SK-N-SH (cell line): ENCODE results near the gene BCL2L11. TPM values are rescaled to one million over a fixed set of nuclear protein-coding genes. Genes with fewer than 3 reads are reported as not detected.

ENCODE experiments used
- CTCF ChIA-PET: fragments of 300-600, 350-600 bp; formaldehyde crosslinking; extraction: SDS; loops from one replicate; lab custom pipeline; 2021; lab: Yijun Ruan, JAX
- POLR2A ChIA-PET: fragments of 350-600 bp; sonication (Branson Sonifier 250); formaldehyde crosslinking; extraction: SDS; loops from one replicate; lab custom pipeline; 2020; ENCODE audit warnings: antibody characterized with exemption, inconsistent platforms; lab: Yijun Ruan, JAX
- DNase-seq: peaks from one replicate; pipeline ENCODE4 v3.0.0; 2012
- H2AFZ ChIP-seq: fragments of 200-600 bp; sonication (generic); 2 replicates; pipeline ENCODE4 v1.8.1; 2016; ENCODE audit warnings: antibody characterized with exemption, mild to moderate bottlenecking, low read depth
- H3F3A ChIP-seq: fragments of 200-600 bp; sonication (generic); replicated peaks from 2 replicates; pipeline ENCODE3; 2016; ENCODE audit warnings: antibody characterized with exemption, mild to moderate bottlenecking; ENCODE audit not compliant: insufficient read depth
- H3K27ac ChIP-seq, 2 experiments: fragments of 200-500 bp in 1 of 2; fragments of 200-600 bp in 1 of 2; sonication (Bioruptor generic) in 1 of 2; sonication (generic), shearing (Covaris generic) in 1 of 2; 2 replicates each; pipeline versions ENCODE4 v1.5.1 to v1.6.1; 2014 to 2016; ENCODE audit warnings: low read depth in 2 of 2, inconsistent platforms in 1 of 2, low read length in 1 of 2, mild to moderate bottlenecking in 1 of 2, mixed read lengths in 1 of 2
- H3K27me3 ChIP-seq: fragments of 200-600 bp; sonication (generic), shearing (Covaris generic); 2 replicates; pipeline ENCODE4 v1.6.1; 2016; ENCODE audit warnings: mixed run types; ENCODE audit not compliant: insufficient read depth
- H3K36me3 ChIP-seq, 2 experiments: fragments of 200-500 bp in 1 of 2; fragments of 200-600 bp in 1 of 2; sonication (Bioruptor generic) in 1 of 2; sonication (generic) in 1 of 2; replicated peaks in 1 of 2; 2 replicates each; pipeline versions ENCODE3 to v1.5.1; 2014 to 2016; ENCODE audit warnings: low read length in 1 of 2, mild to moderate bottlenecking in 1 of 2; ENCODE audit not compliant: insufficient read depth in 2 of 2, control insufficient read depth in 1 of 2
- H3K4me1 ChIP-seq, 2 experiments: fragments of 200-500 bp in 1 of 2; fragments of 200-600 bp in 1 of 2; sonication (Bioruptor generic) in 1 of 2; sonication (generic), shearing (Covaris generic) in 1 of 2; 2 replicates each; pipeline versions ENCODE4 v1.5.1 to v1.6.1; 2014 to 2016; ENCODE audit warnings: low read depth in 1 of 2, low read length in 1 of 2, mixed run types in 1 of 2; ENCODE audit not compliant: insufficient read depth in 2 of 2, control insufficient read depth in 1 of 2
- H3K4me2 ChIP-seq: fragments of 200-600 bp; sonication (generic), shearing (Covaris generic); 2 replicates; pipeline ENCODE4 v1.6.1; 2017; ENCODE audit warnings: mixed run types
- H3K4me3 ChIP-seq, 2 experiments: fragments of 200-500 bp in 1 of 2; fragments of 200-600 bp in 1 of 2; sonication (Bioruptor generic) in 1 of 2; sonication (generic), shearing (Covaris generic) in 1 of 2; 2 replicates each; pipeline versions ENCODE4 v1.5.1 to v1.8.1; 2014 to 2016; ENCODE audit warnings: low read depth in 2 of 2, inconsistent platforms in 1 of 2, low read length in 1 of 2, mild to moderate bottlenecking in 1 of 2, mixed read lengths in 1 of 2, moderate library complexity in 1 of 2
- H3K79me2 ChIP-seq: fragments of 200-600 bp; sonication (generic); 2 replicates; pipeline ENCODE4 v1.8.1; 2017; ENCODE audit warnings: mild to moderate bottlenecking; ENCODE audit not compliant: insufficient read depth
- H3K9ac ChIP-seq: fragments of 200-600 bp; sonication (generic); 2 replicates; pipeline ENCODE4 v1.6.1; 2017; ENCODE audit warnings: mixed run types
- H3K9me2 ChIP-seq: fragments of 200-600 bp; sonication (generic); 2 replicates; pipeline ENCODE4 v1.6.1; 2017; ENCODE audit warnings: mixed run types
- H3K9me3 ChIP-seq: fragments of 200-600 bp; sonication (generic); 2 replicates; pipeline ENCODE4 v1.6.1; 2017; ENCODE audit warnings: mixed run types, mild to moderate bottlenecking, moderate library complexity
- H4K20me1 ChIP-seq: fragments of 200-600 bp; sonication (generic); 2 replicates; pipeline ENCODE4 v1.6.1; 2017; ENCODE audit warnings: mild to moderate bottlenecking, mixed run types; ENCODE audit not compliant: insufficient read depth
- CTCF ChIP-seq: fragments of 200-600 bp; sonication (generic); IDR thresholded peaks from 2 replicates; pipeline ENCODE4 v1.6.1; 2017; ENCODE audit warnings: antibody characterized with exemption, mild to moderate bottlenecking, moderate library complexity
- FOXJ3 ChIP-seq: sonication (generic); formaldehyde crosslinking; IDR thresholded peaks from 2 replicates; pipeline ENCODE4 v1.5.1; 2020; ENCODE audit warnings: mild to moderate bottlenecking, missing genetic modification reagents
- JUND ChIP-seq: IDR thresholded peaks from 2 replicates; pipeline ENCODE4 v1.4.0; 2012
- MXI1 ChIP-seq: IDR thresholded peaks from 2 replicates; pipeline ENCODE4 v1.6.1; 2012; ENCODE audit warnings: mild to moderate bottlenecking, low read depth, low read length, improper control_type of control experiment
- NRF1 ChIP-seq: IDR thresholded peaks from 2 replicates; pipeline ENCODE4 v1.6.1; 2012; ENCODE audit warnings: low read depth, mild to moderate bottlenecking, low read length
- POLR2AphosphoS5 ChIP-seq: IDR thresholded peaks from 2 replicates; pipeline ENCODE4 v1.6.1; 2012; ENCODE audit warnings: low read depth, low read length
- TCF12 ChIP-seq: IDR thresholded peaks from 2 replicates; pipeline ENCODE4 v1.4.0; 2012
- WGBS: methylation state at CpG from one replicate; pipeline ENCODE4 v1.1.6; 2017; ENCODE audit warnings: low lambda C conversion rate; 5-methylcytosine and 5-hydroxymethylcytosine counted together
- polyA plus RNA-seq, 3 experiments: library from polyadenylated mRNA; depleted of rRNA; stranded (reverse); fragments of >200 nt; gene quantifications; 2 replicates each; pipeline ENCODE4 v1.2.3, GENCODE V29; 2012
- TF ChIP-seq, protein P1 (sequence below): fragments of 150-350 bp; IDR thresholded peaks from 2 replicates; pipeline ENCODE4 v1.6.1; 2017; ENCODE audit warnings: antibody characterized with exemption, low read length, low read depth, borderline replicate concordance
- TF ChIP-seq, protein P2 (sequence below): IDR thresholded peaks from 2 replicates; pipeline ENCODE4 v1.6.1; 2012; ENCODE audit warnings: mild to moderate bottlenecking, low read depth, low read length, moderate library complexity
- TF ChIP-seq, protein P3 (sequence below): IDR thresholded peaks from 2 replicates; pipeline ENCODE4 v1.4.0; 2012; ENCODE audit warnings: low read depth, borderline replicate concordance

Gene BCL2L11
- polyA plus RNA-seq, 1 of the 3 experiments (the other 2 are of a cell fraction): 3.3 TPM

DNA sequence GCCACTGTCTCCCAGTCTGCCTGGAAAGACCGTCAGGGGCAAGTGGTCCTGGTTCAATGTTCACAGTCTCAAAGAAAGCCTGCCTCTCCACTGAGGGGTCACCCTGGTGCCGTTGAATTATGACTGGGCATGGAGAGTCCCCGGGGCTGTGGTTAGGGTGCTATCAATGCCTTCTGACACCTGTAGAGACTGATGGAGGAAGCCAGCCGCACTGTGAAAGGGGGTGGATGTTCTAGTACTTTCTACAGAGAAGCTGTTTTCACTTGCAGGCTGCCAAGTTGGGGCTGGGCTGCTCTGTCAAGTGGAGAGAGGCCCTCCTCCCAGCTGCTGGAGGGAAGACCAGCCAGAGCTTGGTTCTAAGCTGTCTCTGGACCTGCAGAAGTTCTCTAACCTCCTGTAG, 80.5 kb downstream of the BCL2L11 start:
- Histone ChIP-seq H3K36me3 (peaks cover 0 to 4% of the 10 kb centered on the region in 2 experiments), H3K9me2 (no peaks in the 10 kb centered on the region), H3K9me3 (no peaks in the 10 kb centered on the region), H3K4me3 (no peak overlapping the region), H4K20me1 (no peaks in the 10 kb centered on the region)
- CTCF ChIA-PET: interaction anchor here (0.9 kb wide), 1 partner anchor 8 kb away, joined by 3 read pairs; no protein-coding TSS in a partner anchor
- DNase-seq: no peak
- WGBS: 90% methylated on average over 3 of the region's 4 CpGs
- TF ChIP-seq JUND (no peak), MXI1 (no peak), POLR2AphosphoS5 (no peak)
- TF ChIP-seq, all 33 proteins: peak for 0
- Histone ChIP-seq H3K4me1 (no peaks in the 10 kb centered on the region; a peak in 1 of 4 replicates), H3K27me3 (no peaks in the 10 kb centered on the region), H2AFZ (no peak overlapping the region), H3K27ac (no peak overlapping the region), H3K9ac (no peak overlapping the region), H3K79me2 (no peaks in the 10 kb centered on the region), H3F3A (no peaks in the 10 kb centered on the region), H3K4me2 (no peak overlapping the region)
- POLR2A ChIA-PET: no interaction called here

DNA sequence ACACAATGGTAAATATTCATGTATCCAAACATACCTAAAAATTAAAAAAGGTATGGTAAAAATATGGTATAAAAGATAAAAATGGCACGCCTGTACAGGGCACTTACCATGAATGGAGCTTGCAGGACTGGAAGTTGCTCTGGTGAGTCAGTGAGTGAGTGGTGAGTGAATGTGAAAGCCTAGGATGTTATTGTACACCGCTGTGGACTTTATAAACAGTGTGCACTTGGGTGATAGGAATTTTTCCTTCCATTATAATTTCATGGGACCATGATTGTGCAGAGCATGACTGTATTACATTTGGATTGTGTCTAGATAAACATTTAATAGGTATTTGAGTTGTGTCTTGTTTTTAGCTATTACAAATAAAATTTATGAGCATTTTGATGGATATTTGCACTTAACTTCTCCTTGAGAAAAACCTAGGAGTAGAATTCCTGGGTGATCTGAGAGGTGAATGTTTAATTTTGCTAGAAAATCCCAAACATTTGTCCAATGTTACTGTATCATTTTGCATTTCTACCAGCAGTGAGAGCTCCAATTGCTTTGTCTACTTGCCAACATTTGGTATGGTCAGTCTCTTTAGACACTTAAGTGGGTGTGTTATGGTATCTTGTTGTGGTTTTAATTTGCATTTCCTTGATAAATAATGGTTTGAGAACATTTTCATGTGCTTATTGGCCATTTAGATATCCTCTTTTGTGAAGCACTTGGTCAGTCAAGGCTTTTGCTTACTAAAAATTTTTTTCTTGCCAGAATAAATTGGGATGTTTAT, 81.7 kb downstream of the BCL2L11 start:
- no peak for DNase-seq
- no peaks in the 10 kb centered on the region for H3K79me2 ChIP-seq
- no peaks in the 10 kb centered on the region for H3K27me3 ChIP-seq
- no peak for TF ChIP-seq NRF1
- TF ChIP-seq POLR2AphosphoS5: no peak
- TF ChIP-seq, protein P1, sequence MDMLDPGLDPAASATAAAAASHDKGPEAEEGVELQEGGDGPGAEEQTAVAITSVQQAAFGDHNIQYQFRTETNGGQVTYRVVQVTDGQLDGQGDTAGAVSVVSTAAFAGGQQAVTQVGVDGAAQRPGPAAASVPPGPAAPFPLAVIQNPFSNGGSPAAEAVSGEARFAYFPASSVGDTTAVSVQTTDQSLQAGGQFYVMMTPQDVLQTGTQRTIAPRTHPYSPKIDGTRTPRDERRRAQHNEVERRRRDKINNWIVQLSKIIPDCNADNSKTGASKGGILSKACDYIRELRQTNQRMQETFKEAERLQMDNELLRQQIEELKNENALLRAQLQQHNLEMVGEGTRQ: no peak
- no peak for TF ChIP-seq TCF12
- TF ChIP-seq, protein P2, sequence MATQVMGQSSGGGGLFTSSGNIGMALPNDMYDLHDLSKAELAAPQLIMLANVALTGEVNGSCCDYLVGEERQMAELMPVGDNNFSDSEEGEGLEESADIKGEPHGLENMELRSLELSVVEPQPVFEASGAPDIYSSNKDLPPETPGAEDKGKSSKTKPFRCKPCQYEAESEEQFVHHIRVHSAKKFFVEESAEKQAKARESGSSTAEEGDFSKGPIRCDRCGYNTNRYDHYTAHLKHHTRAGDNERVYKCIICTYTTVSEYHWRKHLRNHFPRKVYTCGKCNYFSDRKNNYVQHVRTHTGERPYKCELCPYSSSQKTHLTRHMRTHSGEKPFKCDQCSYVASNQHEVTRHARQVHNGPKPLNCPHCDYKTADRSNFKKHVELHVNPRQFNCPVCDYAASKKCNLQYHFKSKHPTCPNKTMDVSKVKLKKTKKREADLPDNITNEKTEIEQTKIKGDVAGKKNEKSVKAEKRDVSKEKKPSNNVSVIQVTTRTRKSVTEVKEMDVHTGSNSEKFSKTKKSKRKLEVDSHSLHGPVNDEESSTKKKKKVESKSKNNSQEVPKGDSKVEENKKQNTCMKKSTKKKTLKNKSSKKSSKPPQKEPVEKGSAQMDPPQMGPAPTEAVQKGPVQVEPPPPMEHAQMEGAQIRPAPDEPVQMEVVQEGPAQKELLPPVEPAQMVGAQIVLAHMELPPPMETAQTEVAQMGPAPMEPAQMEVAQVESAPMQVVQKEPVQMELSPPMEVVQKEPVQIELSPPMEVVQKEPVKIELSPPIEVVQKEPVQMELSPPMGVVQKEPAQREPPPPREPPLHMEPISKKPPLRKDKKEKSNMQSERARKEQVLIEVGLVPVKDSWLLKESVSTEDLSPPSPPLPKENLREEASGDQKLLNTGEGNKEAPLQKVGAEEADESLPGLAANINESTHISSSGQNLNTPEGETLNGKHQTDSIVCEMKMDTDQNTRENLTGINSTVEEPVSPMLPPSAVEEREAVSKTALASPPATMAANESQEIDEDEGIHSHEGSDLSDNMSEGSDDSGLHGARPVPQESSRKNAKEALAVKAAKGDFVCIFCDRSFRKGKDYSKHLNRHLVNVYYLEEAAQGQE: no peak
- no peak for TF ChIP-seq MXI1
- TF ChIP-seq, protein P3, sequence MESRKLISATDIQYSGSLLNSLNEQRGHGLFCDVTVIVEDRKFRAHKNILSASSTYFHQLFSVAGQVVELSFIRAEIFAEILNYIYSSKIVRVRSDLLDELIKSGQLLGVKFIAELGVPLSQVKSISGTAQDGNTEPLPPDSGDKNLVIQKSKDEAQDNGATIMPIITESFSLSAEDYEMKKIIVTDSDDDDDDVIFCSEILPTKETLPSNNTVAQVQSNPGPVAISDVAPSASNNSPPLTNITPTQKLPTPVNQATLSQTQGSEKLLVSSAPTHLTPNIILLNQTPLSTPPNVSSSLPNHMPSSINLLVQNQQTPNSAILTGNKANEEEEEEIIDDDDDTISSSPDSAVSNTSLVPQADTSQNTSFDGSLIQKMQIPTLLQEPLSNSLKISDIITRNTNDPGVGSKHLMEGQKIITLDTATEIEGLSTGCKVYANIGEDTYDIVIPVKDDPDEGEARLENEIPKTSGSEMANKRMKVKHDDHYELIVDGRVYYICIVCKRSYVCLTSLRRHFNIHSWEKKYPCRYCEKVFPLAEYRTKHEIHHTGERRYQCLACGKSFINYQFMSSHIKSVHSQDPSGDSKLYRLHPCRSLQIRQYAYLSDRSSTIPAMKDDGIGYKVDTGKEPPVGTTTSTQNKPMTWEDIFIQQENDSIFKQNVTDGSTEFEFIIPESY: no peak
- TF ChIP-seq CTCF: no peak
- no peak for TF ChIP-seq FOXJ3 (CRISPR knock-in tag)
- TF ChIP-seq, all 33 proteins: peak for 0
- Histone ChIP-seq H3K4me1 (no peaks in the 10 kb centered on the region; a peak in 1 of 4 replicates), H3K27ac (no peak overlapping the region), H3K4me3 (no peak overlapping the region), H3K36me3 (peaks cover 0 to 4% of the 10 kb centered on the region in 2 experiments), H3F3A (no peaks in the 10 kb centered on the region), H4K20me1 (no peaks in the 10 kb centered on the region), H2AFZ (no peak overlapping the region), H3K9ac (no peak overlapping the region), H3K4me2 (no peak overlapping the region), H3K9me3 (no peaks in the 10 kb centered on the region), H3K9me2 (no peaks in the 10 kb centered on the region)
- ChIA-PET CTCF (no interaction called here), POLR2A (no interaction called here)
- 92% methylated on average over 2 of the region's 2 CpGs for WGBS
